ENCODE results near the gene DISP3.
"Not testable (repeated sequence)": the region's sequence is repeated elsewhere in the genome, so short reads cannot be mapped to it uniquely, and the experiment has no call there.

The DISP3 gene

GRCh38 chr1:11570821-11571380 lies 91.9 kb downstream of the DISP3 start:
- 0 out of 2 replicates have a peak, but pooled peaks cover 5% of the 10 kb centered on the region for H3K4me1 ChIP-seq (ENCODE audit: control insufficient read depth, insufficient read depth, low read length)
- H3K27ac ChIP-seq (ENCODE audit: low read depth, low read length), result no peak overlapping the region
- no peaks in the 10 kb centered on the region for H3K27me3 ChIP-seq (ENCODE audit: control insufficient read depth, insufficient read depth, low read length)
- no peak overlapping the region for H3K4me3 ChIP-seq (ENCODE audit: low read depth, low read length)
- H3K36me3 ChIP-seq (ENCODE audit: control insufficient read depth, insufficient read depth, low read length), result no peaks in the 10 kb centered on the region
- no peaks in the 10 kb centered on the region for H3K9me3 ChIP-seq (ENCODE audit: control insufficient read depth, insufficient read depth, low read length)
- no peak overlapping the region for H3K9ac ChIP-seq (ENCODE audit: low read depth, low read length)

- Histone ChIP-seq H3K4me3 (ENCODE audit: low read depth, low read length) (no peak overlapping the region), H3K27me3 (ENCODE audit: control insufficient read depth, insufficient read depth, low read length) (no peaks in the 10 kb centered on the region), H3K27ac (ENCODE audit: low read depth, low read length) (no peak overlapping the region), H3K4me1 (ENCODE audit: control insufficient read depth, insufficient read depth, low read length) (no peaks in the 10 kb centered on the region), H3K9me3 (ENCODE audit: control insufficient read depth, insufficient read depth, low read length) (no peaks in the 10 kb centered on the region), H3K36me3 (ENCODE audit: control insufficient read depth, insufficient read depth, low read length) (no peaks in the 10 kb centered on the region), H3K9ac (ENCODE audit: low read depth, low read length) (no peak overlapping the region)
These were observed 93.1 kb downstream of the DISP3 start for GRCh38 chr1:11571906-11572616.

- H3K9me3 ChIP-seq (ENCODE audit: control insufficient read depth, insufficient read depth, low read length), result no peaks in the 10 kb centered on the region
- no peak overlapping the region for H3K27ac ChIP-seq (ENCODE audit: low read depth, low read length)
- no peaks in the 10 kb centered on the region for H3K27me3 ChIP-seq (ENCODE audit: control insufficient read depth, insufficient read depth, low read length)
- H3K4me1 ChIP-seq (ENCODE audit: control insufficient read depth, insufficient read depth, low read length), result no peaks in the 10 kb centered on the region
- no peak overlapping the region for H3K4me3 ChIP-seq (ENCODE audit: low read depth, low read length)
- H3K36me3 ChIP-seq (ENCODE audit: control insufficient read depth, insufficient read depth, low read length), result no peaks in the 10 kb centered on the region
- no peak overlapping the region for H3K9ac ChIP-seq (ENCODE audit: low read depth, low read length)
These were observed 94.2 kb downstream of the DISP3 start for GRCh38 chr1:11573116-11573692.

- H3K36me3 ChIP-seq (ENCODE audit: control insufficient read depth, insufficient read depth, low read length), result no peaks in the 10 kb centered on the region
- no peaks in the 10 kb centered on the region for H3K9me3 ChIP-seq (ENCODE audit: control insufficient read depth, insufficient read depth, low read length)
- H3K9ac ChIP-seq (ENCODE audit: low read depth, low read length), result no peak overlapping the region
- H3K27me3 ChIP-seq (ENCODE audit: control insufficient read depth, insufficient read depth, low read length), result no peaks in the 10 kb centered on the region
- H3K4me3 ChIP-seq (ENCODE audit: low read depth, low read length), result no peak overlapping the region
- H3K4me1 ChIP-seq (ENCODE audit: control insufficient read depth, insufficient read depth, low read length), result no peaks in the 10 kb centered on the region
- no peak overlapping the region for H3K27ac ChIP-seq (ENCODE audit: low read depth, low read length)
These were observed 96.6 kb downstream of the DISP3 start for GRCh38 chr1:11575553-11575952.

- Histone ChIP-seq H3K9ac (ENCODE audit: low read depth, low read length) (no peak overlapping the region), H3K27ac (ENCODE audit: low read depth, low read length) (no peak overlapping the region), H3K9me3 (ENCODE audit: control insufficient read depth, insufficient read depth, low read length) (no peaks in the 10 kb centered on the region), H3K4me3 (ENCODE audit: low read depth, low read length) (no peak overlapping the region), H3K4me1 (ENCODE audit: control insufficient read depth, insufficient read depth, low read length) (no peaks in the 10 kb centered on the region), H3K36me3 (ENCODE audit: control insufficient read depth, insufficient read depth, low read length) (no peaks in the 10 kb centered on the region), H3K27me3 (ENCODE audit: control insufficient read depth, insufficient read depth, low read length) (no peaks in the 10 kb centered on the region)
These were observed 97.3 kb downstream of the DISP3 start for GRCh38 chr1:11576109-11576875.

- Histone ChIP-seq H3K27me3 (ENCODE audit: control insufficient read depth, insufficient read depth, low read length) (no peaks in the 10 kb centered on the region), H3K4me1 (ENCODE audit: control insufficient read depth, insufficient read depth, low read length) (no peaks in the 10 kb centered on the region), H3K9ac (ENCODE audit: low read depth, low read length) (no peak overlapping the region), H3K9me3 (ENCODE audit: control insufficient read depth, insufficient read depth, low read length) (no peaks in the 10 kb centered on the region), H3K36me3 (ENCODE audit: control insufficient read depth, insufficient read depth, low read length) (no peaks in the 10 kb centered on the region), H3K27ac (ENCODE audit: low read depth, low read length) (no peak overlapping the region), H3K4me3 (ENCODE audit: low read depth, low read length) (no peak overlapping the region)
These were observed 99.0 kb downstream of the DISP3 start for GRCh38 chr1:11578004-11578403.

- H3K9me3 ChIP-seq (ENCODE audit: control insufficient read depth, insufficient read depth, low read length), result no peaks in the 10 kb centered on the region
- H3K36me3 ChIP-seq (ENCODE audit: control insufficient read depth, insufficient read depth, low read length), result no peaks in the 10 kb centered on the region
- H3K27ac ChIP-seq (ENCODE audit: low read depth, low read length), result no peak overlapping the region
- H3K4me3 ChIP-seq (ENCODE audit: low read depth, low read length), result no peak overlapping the region
- no peaks in the 10 kb centered on the region for H3K4me1 ChIP-seq (ENCODE audit: control insufficient read depth, insufficient read depth, low read length)
- no peaks in the 10 kb centered on the region for H3K27me3 ChIP-seq (ENCODE audit: control insufficient read depth, insufficient read depth, low read length)
- H3K9ac ChIP-seq (ENCODE audit: low read depth, low read length), result no peak overlapping the region
These were observed 100.6 kb downstream of the DISP3 start for GRCh38 chr1:11579506-11579905.

- H3K9me3 ChIP-seq (ENCODE audit: control insufficient read depth, insufficient read depth, low read length); H3K27ac ChIP-seq (ENCODE audit: low read depth, low read length); H3K4me1 ChIP-seq (ENCODE audit: control insufficient read depth, insufficient read depth, low read length); H3K27me3 ChIP-seq (ENCODE audit: control insufficient read depth, insufficient read depth, low read length); H3K4me3 ChIP-seq (ENCODE audit: low read depth, low read length); H3K36me3 ChIP-seq (ENCODE audit: control insufficient read depth, insufficient read depth, low read length); H3K9ac ChIP-seq (ENCODE audit: low read depth, low read length): not testable (repeated sequence)
These were observed 101.1 kb downstream of the DISP3 start for GRCh38 chr1:11580049-11580448.

GRCh38 chr1:11581445-11581991 lies 102.6 kb downstream of the DISP3 start:
- no peak overlapping the region for H3K9ac ChIP-seq (ENCODE audit: low read depth, low read length)
- H3K36me3 ChIP-seq (ENCODE audit: control insufficient read depth, insufficient read depth, low read length), result no peaks in the 10 kb centered on the region
- H3K27me3 ChIP-seq (ENCODE audit: control insufficient read depth, insufficient read depth, low read length), result no peaks in the 10 kb centered on the region
- H3K27ac ChIP-seq (ENCODE audit: low read depth, low read length), result no peak overlapping the region
- no peaks in the 10 kb centered on the region for H3K9me3 ChIP-seq (ENCODE audit: control insufficient read depth, insufficient read depth, low read length)
- H3K4me3 ChIP-seq (ENCODE audit: low read depth, low read length), result no peak overlapping the region
- no peaks in the 10 kb centered on the region for H3K4me1 ChIP-seq (ENCODE audit: control insufficient read depth, insufficient read depth, low read length)

GRCh38 chr1:11585389-11585788 lies 106.4 kb downstream of the DISP3 start:
- Histone ChIP-seq H3K4me3 (ENCODE audit: low read depth, low read length) (no peak overlapping the region), H3K36me3 (ENCODE audit: control insufficient read depth, insufficient read depth, low read length) (no peaks in the 10 kb centered on the region), H3K9me3 (ENCODE audit: control insufficient read depth, insufficient read depth, low read length) (no peaks in the 10 kb centered on the region), H3K9ac (ENCODE audit: low read depth, low read length) (no peak overlapping the region), H3K27ac (ENCODE audit: low read depth, low read length) (no peak overlapping the region), H3K27me3 (ENCODE audit: control insufficient read depth, insufficient read depth, low read length) (no peaks in the 10 kb centered on the region), H3K4me1 (ENCODE audit: control insufficient read depth, insufficient read depth, low read length) (no peaks in the 10 kb centered on the region)

Measured in HUES48 (cell line).